ENCODE results near the gene POU3F1.

Gene POU3F1

GRCh38 chr1:38073534-38074301 lies 27.1 kb upstream of the POU3F1 start:
- no peak for DNase-seq (ENCODE audit: low read depth)

- DNase-seq (ENCODE audit: low read depth): no peak
These were observed 26.3 kb upstream of the POU3F1 start for GRCh38 chr1:38072858-38073257.

- DNase-seq (ENCODE audit: low read depth): no peak
These were observed 25.0 kb upstream of the POU3F1 start for GRCh38 chr1:38071312-38072256.

GRCh38 chr1:38068980-38069340 lies 22.4 kb upstream of the POU3F1 start:
- DNase-seq (ENCODE audit: low read depth): no peak

GRCh38 chr1:38068220-38068979 lies 21.8 kb upstream of the POU3F1 start:
- no peak for DNase-seq (ENCODE audit: low read depth)

GRCh38 chr1:38064197-38064903 lies 17.8 kb upstream of the POU3F1 start:
- DNase-seq (ENCODE audit: low read depth): peak; percentile 80

- no peak for DNase-seq (ENCODE audit: low read depth)
These were observed 17.0 kb upstream of the POU3F1 start for GRCh38 chr1:38063616-38064015.

GRCh38 chr1:38062361-38063288 lies 16.0 kb upstream of the POU3F1 start:
- no peak for DNase-seq (ENCODE audit: low read depth)

GRCh38 chr1:38061883-38062328 lies 15.3 kb upstream of the POU3F1 start:
- no peak for DNase-seq (ENCODE audit: low read depth)

GRCh38 chr1:38061290-38061689 lies 14.7 kb upstream of the POU3F1 start:
- DNase-seq (ENCODE audit: low read depth): no peak

GRCh38 chr1:38060498-38060897 lies 13.9 kb upstream of the POU3F1 start:
- DNase-seq (ENCODE audit: low read depth): no peak

- no peak for DNase-seq (ENCODE audit: low read depth)
These were observed 13.2 kb upstream of the POU3F1 start for GRCh38 chr1:38059635-38060250.

GRCh38 chr1:38055965-38056364 lies 9.4 kb upstream of the POU3F1 start:
- no peak for DNase-seq (ENCODE audit: low read depth)

GRCh38 chr1:38055398-38055797 lies 8.8 kb upstream of the POU3F1 start:
- DNase-seq (ENCODE audit: low read depth): no peak

GRCh38 chr1:38053416-38054091 lies 7.0 kb upstream of the POU3F1 start:
- no peak for DNase-seq (ENCODE audit: low read depth)

- DNase-seq (ENCODE audit: low read depth): no peak
These were observed 6.3 kb upstream of the POU3F1 start for GRCh38 chr1:38052750-38053415.

- no peak for DNase-seq (ENCODE audit: low read depth)
These were observed 4.5 kb upstream of the POU3F1 start for GRCh38 chr1:38051079-38051543.

GRCh38 chr1:38050397-38051078 lies 3.9 kb upstream of the POU3F1 start:
- no peak for DNase-seq (ENCODE audit: low read depth)
